SK-N-SH treated with all-trans-retinoic acid at 6 μM for 48 hours (cell line): ENCODE data around the gene PRMT5.
"Not testable (repeated sequence)": the region's sequence is repeated elsewhere in the genome, so short reads cannot be mapped to it uniquely, and the experiment has no call there.

Experiments
- ATAC-seq: fragments of 200-7000 bp; cut with Tn5 transposase; 3 replicates; pipeline ENCODE4 v1.9.1; 2020; ENCODE audit warnings: mild to moderate bottlenecking, moderate library complexity
- BACH2 ChIP-seq: fragments of 250-450 bp; sonication (Bioruptor Pico); IDR thresholded peaks from 2 replicates; pipeline ENCODE4 v1.9.0; 2021; ENCODE audit warnings: mild to moderate bottlenecking, borderline replicate concordance
- CSDC2 ChIP-seq: fragments of 250-450 bp; sonication (Bioruptor Pico); IDR thresholded peaks from 2 replicates; pipeline ENCODE4 v1.5.0; 2020; ENCODE audit warnings: mild to moderate bottlenecking, moderate library complexity
- CSRNP3 ChIP-seq: fragments of 250-450 bp; sonication (Bioruptor Pico); IDR thresholded peaks from 2 replicates; pipeline ENCODE4 v1.5.1; 2021; ENCODE audit warnings: mild to moderate bottlenecking, moderate library complexity
- ESRRG ChIP-seq: fragments of 250-450 bp; sonication (Bioruptor Pico); IDR thresholded peaks from 2 replicates; pipeline ENCODE4 v1.6.1; 2021; ENCODE audit warnings: mild to moderate bottlenecking
- GLIS3 ChIP-seq: fragments of 250-450 bp; sonication (Bioruptor Pico); IDR thresholded peaks from 2 replicates; pipeline ENCODE4 v1.5.0; 2020; ENCODE audit warnings: mild to moderate bottlenecking, moderate library complexity
- ISL1 ChIP-seq: fragments of 250-450 bp; sonication (Bioruptor Pico); IDR thresholded peaks from 2 replicates; pipeline ENCODE4 v2.1.2; 2022; ENCODE audit warnings: mild to moderate bottlenecking, moderate library complexity
- OSR1 ChIP-seq: fragments of 250-450 bp; sonication (Bioruptor Pico); IDR thresholded peaks from 2 replicates; pipeline ENCODE4 v1.8.0; 2022; ENCODE audit warnings: moderate library complexity, mild to moderate bottlenecking, inconsistent platforms
- POU6F1 ChIP-seq: fragments of 250-450 bp; sonication (Bioruptor Pico); IDR thresholded peaks from 2 replicates; pipeline ENCODE4 v1.8.0; 2021; ENCODE audit warnings: low read depth, mild to moderate bottlenecking, moderate library complexity, borderline replicate concordance
- RARB ChIP-seq: fragments of 250-450 bp; sonication (Bioruptor Pico); IDR thresholded peaks from 2 replicates; pipeline ENCODE4 v1.8.0; 2021; ENCODE audit warnings: mild to moderate bottlenecking, moderate library complexity
- SNAI2 ChIP-seq: fragments of 250-450 bp; sonication (Bioruptor Pico); IDR thresholded peaks from 2 replicates; pipeline ENCODE4 v1.5.0; 2020; ENCODE audit warnings: mild to moderate bottlenecking, moderate library complexity
- TCF4 ChIP-seq: fragments of 250-450 bp; sonication (Bioruptor Pico); IDR thresholded peaks from 2 replicates; pipeline ENCODE4 v1.8.0; 2021; ENCODE audit warnings: mild to moderate bottlenecking, moderate library complexity, borderline replicate concordance
- TOX ChIP-seq: fragments of 250-450 bp; sonication (Bioruptor Pico); IDR thresholded peaks from 2 replicates; pipeline ENCODE4 v1.8.0; 2021; ENCODE audit warnings: mild to moderate bottlenecking, moderate library complexity, borderline replicate concordance
- ZC3H10 ChIP-seq: fragments of 250-450 bp; sonication (Bioruptor Pico); IDR thresholded peaks from 2 replicates; pipeline ENCODE4 v1.5.1; 2021; ENCODE audit warnings: mild to moderate bottlenecking, moderate library complexity
- ZFP3 ChIP-seq: fragments of 250-450 bp; sonication (Bioruptor Pico); IDR thresholded peaks from 2 replicates; pipeline ENCODE4 v1.5.0; 2020; ENCODE audit warnings: mild to moderate bottlenecking, moderate library complexity
- ZFP30 ChIP-seq: fragments of 450-650 bp; formaldehyde crosslinking; IDR thresholded peaks from 2 replicates; pipeline ENCODE4 v1.5.0; 2022; ENCODE audit warnings: mild to moderate bottlenecking, moderate library complexity
- ZNF565 ChIP-seq: fragments of 450-650 bp; formaldehyde crosslinking; conservative IDR thresholded peaks from 2 replicates; pipeline ENCODE4 v1.5.0; 2020; ENCODE audit warnings: low read depth, mild to moderate bottlenecking, moderate library complexity
- ZNF70 ChIP-seq: fragments of 450-650 bp; formaldehyde crosslinking; IDR thresholded peaks from 2 replicates; pipeline ENCODE4 v1.5.0; 2020; ENCODE audit warnings: mild to moderate bottlenecking, moderate library complexity
- ZNF8 ChIP-seq: fragments of 450-650 bp; formaldehyde crosslinking; IDR thresholded peaks from 2 replicates; pipeline ENCODE4 v1.5.0; 2020; ENCODE audit warnings: mild to moderate bottlenecking, moderate library complexity
- TF ChIP-seq, protein P1 (sequence below): fragments of 250-450 bp; sonication (Bioruptor Pico); IDR thresholded peaks from 2 replicates; pipeline ENCODE4 v1.5.1; 2020; ENCODE audit warnings: low read depth, mild to moderate bottlenecking, moderate library complexity
- TF ChIP-seq, protein P2 (sequence below): fragments of 250-450 bp; sonication (Bioruptor Pico); IDR thresholded peaks from 2 replicates; pipeline ENCODE4 v1.8.0; 2020; ENCODE audit warnings: mild to moderate bottlenecking, moderate library complexity, borderline replicate concordance

Gene PRMT5

GRCh38 chr14:22919601-22919921 is 9.6 kb downstream of the PRMT5 start:
- ATAC-seq, result peak; percentile 22
- TF ChIP-seq ZNF70 (CRISPR knock-in tag), result no peak
- TF ChIP-seq OSR1 (CRISPR knock-in tag), result no peak

DNA sequence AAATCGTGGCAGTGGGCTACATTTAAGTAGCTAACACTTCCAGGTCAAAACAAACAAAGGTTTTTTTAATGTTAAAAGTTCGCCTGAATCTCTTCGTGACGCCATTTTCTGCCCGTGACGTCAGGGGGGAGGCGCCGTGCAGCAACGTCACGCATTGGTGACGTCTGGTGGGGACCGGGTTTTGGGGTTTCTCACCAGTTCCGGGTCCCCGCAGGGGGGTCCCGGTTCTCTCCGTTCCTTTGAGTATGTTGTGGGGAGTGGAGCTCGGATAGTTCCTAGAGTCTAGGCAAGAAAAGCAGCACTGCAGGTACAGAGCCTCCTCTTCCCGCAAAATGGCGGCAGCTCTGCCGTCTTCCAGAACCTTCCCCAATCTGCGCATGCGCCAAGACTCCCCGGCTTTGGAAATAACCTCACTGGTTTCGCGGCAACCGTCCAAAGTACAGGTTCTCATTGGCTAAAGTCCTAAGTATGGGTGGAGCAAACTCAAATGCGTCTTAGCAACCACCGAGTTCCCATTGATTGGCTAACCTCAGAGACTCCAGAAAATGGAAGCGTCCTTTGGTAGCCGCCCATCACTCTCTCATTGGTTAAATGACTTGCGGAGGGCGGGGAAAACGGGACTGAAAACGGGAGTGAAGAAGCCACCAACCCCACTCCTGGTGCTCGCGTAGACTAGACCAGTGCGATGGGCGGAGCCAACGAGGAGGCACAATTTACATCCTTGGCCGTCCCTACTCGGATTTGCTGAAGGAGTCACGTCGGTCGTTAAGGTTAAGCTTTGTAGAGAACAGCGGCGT is 10.2 kb downstream of the PRMT5 start, which contains the start of gene RBM23:
RBM23 (minus strand) TSS at position 346 of the 797 bp plus-strand sequence.
- TF ChIP-seq TOX (no peak), GLIS3 (CRISPR knock-in tag) (no peak), ZNF8 (CRISPR knock-in tag) (no peak), SNAI2 (CRISPR knock-in tag) (no peak), ISL1 (CRISPR knock-in tag) (no peak), ZFP3 (CRISPR knock-in tag) (no peak), CSDC2 (CRISPR knock-in tag) (no peak), ZFP30 (CRISPR knock-in tag) (no peak)
- TF ChIP-seq, protein P1, sequence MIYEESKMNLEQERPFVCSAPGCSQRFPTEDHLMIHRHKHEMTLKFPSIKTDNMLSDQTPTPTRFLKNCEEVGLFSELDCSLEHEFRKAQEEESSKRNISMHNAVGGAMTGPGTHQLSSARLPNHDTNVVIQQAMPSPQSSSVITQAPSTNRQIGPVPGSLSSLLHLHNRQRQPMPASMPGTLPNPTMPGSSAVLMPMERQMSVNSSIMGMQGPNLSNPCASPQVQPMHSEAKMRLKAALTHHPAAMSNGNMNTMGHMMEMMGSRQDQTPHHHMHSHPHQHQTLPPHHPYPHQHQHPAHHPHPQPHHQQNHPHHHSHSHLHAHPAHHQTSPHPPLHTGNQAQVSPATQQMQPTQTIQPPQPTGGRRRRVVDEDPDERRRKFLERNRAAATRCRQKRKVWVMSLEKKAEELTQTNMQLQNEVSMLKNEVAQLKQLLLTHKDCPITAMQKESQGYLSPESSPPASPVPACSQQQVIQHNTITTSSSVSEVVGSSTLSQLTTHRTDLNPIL (CRISPR knock-in tag), result no peak
- TF ChIP-seq, all 23 proteins: peak for 0
- peak; percentile 99 for ATAC-seq

GRCh38 chr14:22915886-22916521 is 13.2 kb downstream of the PRMT5 start:
- no peak for TF ChIP-seq TOX
- no peak for TF ChIP-seq ZNF565 (CRISPR knock-in tag)
- no peak for TF ChIP-seq POU6F1
- no peak for TF ChIP-seq ZNF8 (CRISPR knock-in tag)
- no peak for TF ChIP-seq OSR1 (CRISPR knock-in tag)
- TF ChIP-seq, protein P1 (CRISPR knock-in tag), result no peak
- no peak for TF ChIP-seq ZNF70 (CRISPR knock-in tag)
- no peak for TF ChIP-seq ZFP3 (CRISPR knock-in tag)
- TF ChIP-seq CSDC2 (CRISPR knock-in tag), result no peak
- TF ChIP-seq ZFP30 (CRISPR knock-in tag), result no peak
- no peak for TF ChIP-seq TCF4 (CRISPR knock-in tag)
- no peak for TF ChIP-seq RARB (CRISPR knock-in tag)
- TF ChIP-seq BACH2 (CRISPR knock-in tag), result no peak
- no peak for TF ChIP-seq ISL1 (CRISPR knock-in tag)
- TF ChIP-seq SNAI2 (CRISPR knock-in tag), result no peak
- no peak for TF ChIP-seq CSRNP3 (CRISPR knock-in tag)
- TF ChIP-seq ESRRG (CRISPR knock-in tag), result no peak
- ATAC-seq, result no peak

GRCh38 chr14:22914836-22915235 is 14.3 kb downstream of the PRMT5 start:
- not testable (repeated sequence) for ATAC-seq

DNA sequence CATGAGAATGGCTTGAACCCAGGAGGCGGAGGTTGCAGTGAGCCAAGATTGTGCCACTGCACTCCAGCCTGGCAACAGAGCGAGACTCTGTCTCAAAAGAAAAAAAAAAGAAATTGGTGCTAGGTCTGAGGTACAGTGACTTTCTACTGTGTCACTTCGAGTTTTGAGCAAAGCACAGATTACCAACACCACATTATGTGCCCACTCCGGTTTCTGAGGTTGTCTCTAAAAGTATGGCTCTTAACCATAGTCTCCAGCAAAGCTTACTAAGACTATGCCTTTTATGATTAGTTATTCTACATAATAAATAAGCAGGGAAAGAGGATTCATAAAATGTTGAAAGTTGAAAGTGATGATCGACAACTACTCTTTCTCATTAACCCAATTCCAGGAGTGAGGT is 18.3 kb downstream of the PRMT5 start:
- ATAC-seq, result no peak

More for the DNA sequence above, 18.3 kb downstream of the PRMT5 start:
- TF ChIP-seq, protein P1 (CRISPR knock-in tag), result no peak
- TF ChIP-seq RARB (CRISPR knock-in tag), result no peak
- TF ChIP-seq ZNF70 (CRISPR knock-in tag), result no peak
- TF ChIP-seq, protein P2, sequence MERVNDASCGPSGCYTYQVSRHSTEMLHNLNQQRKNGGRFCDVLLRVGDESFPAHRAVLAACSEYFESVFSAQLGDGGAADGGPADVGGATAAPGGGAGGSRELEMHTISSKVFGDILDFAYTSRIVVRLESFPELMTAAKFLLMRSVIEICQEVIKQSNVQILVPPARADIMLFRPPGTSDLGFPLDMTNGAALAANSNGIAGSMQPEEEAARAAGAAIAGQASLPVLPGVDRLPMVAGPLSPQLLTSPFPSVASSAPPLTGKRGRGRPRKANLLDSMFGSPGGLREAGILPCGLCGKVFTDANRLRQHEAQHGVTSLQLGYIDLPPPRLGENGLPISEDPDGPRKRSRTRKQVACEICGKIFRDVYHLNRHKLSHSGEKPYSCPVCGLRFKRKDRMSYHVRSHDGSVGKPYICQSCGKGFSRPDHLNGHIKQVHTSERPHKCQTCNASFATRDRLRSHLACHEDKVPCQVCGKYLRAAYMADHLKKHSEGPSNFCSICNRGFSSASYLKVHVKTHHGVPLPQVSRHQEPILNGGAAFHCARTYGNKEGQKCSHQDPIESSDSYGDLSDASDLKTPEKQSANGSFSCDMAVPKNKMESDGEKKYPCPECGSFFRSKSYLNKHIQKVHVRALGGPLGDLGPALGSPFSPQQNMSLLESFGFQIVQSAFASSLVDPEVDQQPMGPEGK (CRISPR knock-in tag), result no peak
- no peak for TF ChIP-seq OSR1 (CRISPR knock-in tag)
- TF ChIP-seq ZNF565 (CRISPR knock-in tag), result no peak
- TF ChIP-seq ZNF8 (CRISPR knock-in tag), result no peak
- TF ChIP-seq POU6F1, result no peak
- no peak for TF ChIP-seq BACH2 (CRISPR knock-in tag)
- no peak for TF ChIP-seq ZFP3 (CRISPR knock-in tag)
- TF ChIP-seq ZFP30 (CRISPR knock-in tag), result no peak
- no peak for TF ChIP-seq ZC3H10
- TF ChIP-seq TCF4 (CRISPR knock-in tag), result no peak
- TF ChIP-seq ESRRG (CRISPR knock-in tag), result no peak
